ENCODE data around the gene KIF14.
"Not testable (repeated sequence)": the region's sequence is repeated elsewhere in the genome, so short reads cannot be mapped to it uniquely, and the experiment has no call there.

The KIF14 gene

DNA sequence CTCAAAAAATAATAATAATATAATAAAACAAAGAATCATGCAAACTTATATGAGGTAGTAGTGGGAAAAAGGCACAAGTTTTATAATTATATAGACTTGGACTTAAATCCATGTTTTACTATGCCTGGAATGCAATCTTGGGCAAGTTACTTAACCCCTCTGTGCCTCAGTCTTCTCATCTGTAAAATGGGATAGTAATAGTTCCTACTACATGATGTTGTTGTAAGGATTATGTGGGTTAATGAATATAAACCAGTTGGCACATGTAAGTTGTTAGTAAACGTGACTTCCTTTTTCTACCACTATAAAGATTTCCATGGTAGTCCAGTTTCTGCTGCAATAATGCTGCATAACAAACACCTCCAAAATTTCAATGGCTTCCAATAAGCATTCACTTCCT lies 10.8 kb upstream of the KIF14 start:
- TF ChIP-seq, protein P1, sequence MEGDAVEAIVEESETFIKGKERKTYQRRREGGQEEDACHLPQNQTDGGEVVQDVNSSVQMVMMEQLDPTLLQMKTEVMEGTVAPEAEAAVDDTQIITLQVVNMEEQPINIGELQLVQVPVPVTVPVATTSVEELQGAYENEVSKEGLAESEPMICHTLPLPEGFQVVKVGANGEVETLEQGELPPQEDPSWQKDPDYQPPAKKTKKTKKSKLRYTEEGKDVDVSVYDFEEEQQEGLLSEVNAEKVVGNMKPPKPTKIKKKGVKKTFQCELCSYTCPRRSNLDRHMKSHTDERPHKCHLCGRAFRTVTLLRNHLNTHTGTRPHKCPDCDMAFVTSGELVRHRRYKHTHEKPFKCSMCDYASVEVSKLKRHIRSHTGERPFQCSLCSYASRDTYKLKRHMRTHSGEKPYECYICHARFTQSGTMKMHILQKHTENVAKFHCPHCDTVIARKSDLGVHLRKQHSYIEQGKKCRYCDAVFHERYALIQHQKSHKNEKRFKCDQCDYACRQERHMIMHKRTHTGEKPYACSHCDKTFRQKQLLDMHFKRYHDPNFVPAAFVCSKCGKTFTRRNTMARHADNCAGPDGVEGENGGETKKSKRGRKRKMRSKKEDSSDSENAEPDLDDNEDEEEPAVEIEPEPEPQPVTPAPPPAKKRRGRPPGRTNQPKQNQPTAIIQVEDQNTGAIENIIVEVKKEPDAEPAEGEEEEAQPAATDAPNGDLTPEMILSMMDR (IDR thresholded peaks at IDR 0.05; ENCODE audit: extremely low read depth, missing control alignments): no peak
- no peak for DNase-seq (ENCODE audit: low spot score)

DNA sequence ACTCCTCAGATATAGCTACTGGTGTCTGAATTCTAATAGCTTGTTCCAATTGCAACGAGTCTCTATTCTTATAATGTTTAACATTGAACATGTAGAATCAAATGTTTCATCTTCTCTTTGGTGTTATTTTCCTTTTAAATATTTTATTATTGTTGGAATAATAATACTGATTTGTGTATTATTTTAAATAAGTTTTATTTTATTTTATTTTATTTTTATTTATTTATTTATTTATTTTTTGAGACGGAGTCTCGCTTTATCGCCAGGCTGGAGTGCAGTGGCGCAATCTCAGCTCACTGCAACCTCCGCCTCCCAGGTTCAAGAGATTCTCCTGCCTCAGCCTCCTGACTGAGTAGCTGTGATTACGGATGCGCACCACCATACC lies 10.0 kb upstream of the KIF14 start:
- DNase-seq (ENCODE audit: low spot score): not testable (repeated sequence)

- no peak for DNase-seq (ENCODE audit: low spot score)
- TF ChIP-seq, protein P1 (IDR thresholded peaks at IDR 0.05; ENCODE audit: extremely low read depth, missing control alignments): no peak
These were observed 9.4 kb upstream of the KIF14 start for GRCh38 chr1:200629876-200630514.

GRCh38 chr1:200628223-200628881 lies 7.8 kb upstream of the KIF14 start:
- peak; percentile 74 for DNase-seq (ENCODE audit: low spot score)
- TF ChIP-seq, protein P1 (IDR thresholded peaks at IDR 0.05; ENCODE audit: extremely low read depth, missing control alignments): no peak

- DNase-seq (ENCODE audit: low spot score): peak; percentile 32
- TF ChIP-seq, protein P1 (IDR thresholded peaks at IDR 0.05; ENCODE audit: extremely low read depth, missing control alignments): no peak
These were observed 7.1 kb upstream of the KIF14 start for GRCh38 chr1:200627575-200628222.

DNA sequence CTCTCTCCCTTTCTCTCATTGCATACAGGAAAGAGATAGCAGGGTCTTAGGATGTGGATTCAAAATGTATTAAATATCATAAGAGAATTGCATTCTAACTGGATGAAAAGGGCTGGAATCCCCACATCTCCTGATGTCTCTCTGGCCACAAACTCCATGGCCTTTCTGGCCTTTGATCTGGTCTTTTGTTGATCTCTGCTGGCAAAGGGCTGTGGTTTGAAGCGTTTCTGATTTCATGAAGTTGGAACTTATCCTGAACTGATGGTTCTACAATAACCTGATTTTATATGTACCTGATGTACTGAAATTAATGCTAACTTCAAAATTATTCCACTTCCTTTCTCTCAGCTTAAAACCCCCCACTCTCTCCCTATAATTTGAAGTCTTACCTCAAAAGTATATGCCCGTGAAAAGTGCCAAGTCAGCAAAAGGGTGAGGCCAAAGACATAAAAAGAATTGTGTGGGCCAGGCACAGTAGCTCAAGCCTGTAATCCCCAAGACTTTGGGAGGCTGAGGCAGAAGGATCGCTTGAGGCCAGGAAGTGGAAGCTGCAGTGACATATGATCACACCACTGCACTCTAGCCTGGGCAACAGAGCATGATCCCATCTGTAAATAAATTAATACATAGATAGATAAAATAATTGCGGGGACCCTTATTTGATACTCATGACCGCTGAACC lies 6.4 kb upstream of the KIF14 start:
- DNase-seq (ENCODE audit: low spot score): no peak
- TF ChIP-seq, protein P1 (IDR thresholded peaks at IDR 0.05; ENCODE audit: extremely low read depth, missing control alignments): no peak

DNA sequence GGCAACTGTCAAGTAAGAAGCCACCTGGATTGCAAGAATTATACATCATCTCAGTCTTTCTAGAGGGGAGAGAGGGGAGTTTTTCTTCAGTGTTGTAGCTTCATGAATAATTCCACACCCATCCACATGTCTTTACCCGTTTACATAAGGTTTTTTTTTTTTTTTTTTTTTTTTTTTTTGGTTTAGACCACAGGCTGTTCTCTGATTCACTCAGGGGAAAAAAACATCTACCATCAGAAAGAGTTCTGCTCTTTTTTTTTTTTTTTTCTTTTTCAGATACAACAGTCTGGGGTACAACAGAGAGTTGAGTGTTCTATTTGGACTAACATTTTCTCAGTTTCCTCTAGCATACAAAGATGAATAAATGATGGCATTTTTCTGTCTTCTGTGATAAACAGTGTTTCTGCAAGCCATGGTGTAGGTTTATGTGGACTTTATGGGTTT lies 4.9 kb upstream of the KIF14 start:
- TF ChIP-seq, protein P1 (IDR thresholded peaks at IDR 0.05; ENCODE audit: extremely low read depth, missing control alignments): no peak
- DNase-seq (ENCODE audit: low spot score): peak; percentile 57
